IPS DF 19.7 (cell line): ENCODE data around the gene DDI1.
A peak's percentile ranks its signal among the peaks of the same experiment; 100 is the strongest.
"Not testable (repeated sequence)": the region's sequence is repeated elsewhere in the genome, so short reads cannot be mapped to it uniquely, and the experiment has no call there.

Experiments used
- DNase-seq: peaks from one replicate; pipeline ENCODE4 v3.0.0-alpha.2; 2013; ENCODE audit warnings: low read depth, low spot score

DDI1 gene

DNA sequence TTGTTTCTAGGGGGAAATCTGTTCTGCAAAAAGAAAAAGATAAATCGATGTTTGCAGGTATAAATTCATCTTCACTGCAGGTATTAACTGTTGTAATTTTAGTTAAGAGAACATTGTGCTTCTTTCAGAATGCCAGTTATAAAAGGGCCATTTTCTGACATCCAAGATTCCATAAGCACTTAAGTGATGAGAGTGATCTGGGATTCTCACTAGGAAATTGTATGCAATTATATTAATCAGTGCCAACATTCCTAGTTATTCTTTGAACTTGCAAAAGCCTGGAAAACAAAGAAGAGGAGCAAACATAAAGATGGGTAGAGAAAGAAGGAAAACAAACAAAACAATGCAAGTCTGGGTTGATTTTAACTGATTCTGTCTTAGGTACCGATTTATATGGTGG is 5.4 kb downstream of the DDI1 start:
- DNase-seq = no peak

DNA sequence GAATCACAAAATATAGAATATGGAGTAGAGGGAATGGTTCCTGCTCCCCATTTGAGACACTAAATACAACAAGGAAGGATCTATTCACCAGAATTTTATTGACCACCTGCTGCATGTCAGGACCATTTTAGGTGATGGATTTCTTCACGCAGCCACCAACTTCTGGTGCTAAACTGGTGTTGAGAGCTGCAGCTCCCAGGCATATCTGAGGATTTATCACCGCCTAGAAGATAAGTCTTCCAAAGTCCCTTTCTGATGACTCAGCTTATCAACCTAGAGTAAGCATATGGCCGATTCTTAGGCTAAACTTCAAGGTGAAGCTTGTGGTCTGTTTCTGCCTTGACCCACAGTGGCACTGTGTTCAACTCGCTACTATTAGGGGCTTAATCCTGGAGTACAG is 6.7 kb downstream of the DDI1 start:
- no peak for DNase-seq

DNA sequence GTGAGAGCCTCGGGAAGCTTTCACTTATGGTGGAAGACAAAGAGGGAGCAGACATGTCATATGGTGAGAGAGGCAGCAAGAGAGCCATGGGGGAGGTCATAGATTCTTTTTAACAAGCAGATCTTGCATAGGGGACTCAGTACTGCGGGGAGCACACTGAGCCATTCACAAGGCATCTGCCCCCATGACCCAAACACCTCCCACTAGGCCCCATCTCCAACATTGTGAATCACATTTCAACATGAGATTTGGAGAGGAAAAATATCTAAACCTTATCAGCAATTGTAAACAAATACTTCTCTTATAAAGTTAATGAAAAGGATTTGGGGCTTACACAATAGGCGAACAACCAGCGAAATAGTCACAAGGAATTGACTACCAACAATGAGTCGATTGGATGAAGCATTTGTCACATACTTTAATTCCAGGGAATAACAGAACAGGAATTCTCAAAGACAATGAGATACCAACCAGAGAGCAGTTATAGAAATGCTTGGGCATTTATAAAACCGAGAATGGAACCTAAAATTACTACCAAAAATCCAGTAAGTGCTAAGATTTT is 7.3 kb downstream of the DDI1 start:
- no peak for DNase-seq

DNA sequence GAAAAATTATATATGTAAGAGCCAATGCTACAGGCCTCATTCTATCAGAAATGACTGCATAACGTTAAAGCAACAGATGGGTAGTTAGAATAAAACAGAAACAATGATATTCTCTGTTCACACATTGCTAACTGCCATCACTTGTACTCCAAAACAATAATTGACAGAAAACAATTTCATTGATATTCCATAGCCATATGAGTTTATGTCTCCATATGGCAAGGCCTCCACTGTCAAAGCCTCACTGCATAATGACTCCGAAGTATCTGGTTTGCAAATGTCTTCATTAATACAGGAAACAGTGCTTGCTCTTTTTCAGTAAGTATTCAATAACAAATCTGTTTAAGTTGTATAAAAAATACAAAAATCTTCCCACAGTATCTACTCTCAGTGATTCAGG is 9.9 kb downstream of the DDI1 start:
- no peak for DNase-seq

DNA sequence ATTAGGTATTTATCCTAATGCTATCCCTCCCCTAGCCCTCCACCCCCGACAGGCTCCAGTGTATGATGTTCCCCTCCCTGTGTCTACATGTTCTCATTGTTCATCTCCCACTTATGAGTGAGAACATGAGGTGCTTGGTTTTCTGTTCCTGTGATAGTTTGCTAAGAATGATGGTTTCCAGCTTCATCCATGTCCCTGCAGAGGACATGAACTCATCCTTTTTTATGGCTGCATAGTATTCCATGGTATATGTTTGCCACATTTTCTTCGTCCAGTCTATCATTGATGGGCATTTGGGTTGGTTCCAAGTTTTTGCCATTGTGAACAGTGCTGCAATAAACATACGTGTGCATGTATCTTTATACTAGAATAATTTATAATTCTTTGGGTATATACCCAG is 10.4 kb downstream of the DDI1 start:
- not testable (repeated sequence) for DNase-seq

DNA sequence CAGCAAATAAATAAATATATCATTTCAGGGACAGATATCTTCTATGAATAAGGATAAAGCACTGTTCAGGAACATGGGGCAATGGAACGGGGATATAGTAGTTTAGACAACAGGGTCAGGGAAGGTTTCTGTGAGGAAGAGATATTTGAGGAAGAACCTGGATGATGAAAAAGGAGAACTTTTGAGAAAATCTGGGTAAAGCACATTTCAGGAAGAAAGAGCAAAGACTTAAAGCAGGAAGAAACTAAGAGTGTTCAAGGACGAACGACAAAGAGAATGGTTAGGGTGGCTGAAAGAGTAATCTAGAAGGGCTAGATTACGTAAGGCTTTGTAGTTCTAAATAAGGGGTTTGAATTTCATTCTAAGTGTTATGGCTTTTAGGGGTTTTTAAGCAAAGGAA is 12.7 kb downstream of the DDI1 start:
- no peak for DNase-seq

DNA sequence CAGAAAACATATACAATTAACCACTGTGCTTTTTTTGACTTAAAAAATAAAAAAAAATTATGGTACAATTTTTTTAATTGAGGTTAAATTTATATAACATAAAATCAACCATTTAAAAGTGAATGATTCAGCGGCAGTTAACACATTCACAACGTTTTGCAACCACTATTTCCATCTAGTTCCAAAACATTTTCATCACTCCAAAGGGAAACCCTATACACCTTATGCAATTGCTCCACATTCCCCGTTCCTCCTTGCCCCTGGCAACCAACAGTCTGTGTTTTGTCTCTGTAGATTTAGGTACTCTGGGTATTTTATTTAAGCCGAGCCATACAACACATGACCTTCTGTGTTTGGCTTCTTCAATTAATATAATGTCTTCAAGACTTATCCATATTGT is 15.3 kb downstream of the DDI1 start:
- no peak for DNase-seq

DNA sequence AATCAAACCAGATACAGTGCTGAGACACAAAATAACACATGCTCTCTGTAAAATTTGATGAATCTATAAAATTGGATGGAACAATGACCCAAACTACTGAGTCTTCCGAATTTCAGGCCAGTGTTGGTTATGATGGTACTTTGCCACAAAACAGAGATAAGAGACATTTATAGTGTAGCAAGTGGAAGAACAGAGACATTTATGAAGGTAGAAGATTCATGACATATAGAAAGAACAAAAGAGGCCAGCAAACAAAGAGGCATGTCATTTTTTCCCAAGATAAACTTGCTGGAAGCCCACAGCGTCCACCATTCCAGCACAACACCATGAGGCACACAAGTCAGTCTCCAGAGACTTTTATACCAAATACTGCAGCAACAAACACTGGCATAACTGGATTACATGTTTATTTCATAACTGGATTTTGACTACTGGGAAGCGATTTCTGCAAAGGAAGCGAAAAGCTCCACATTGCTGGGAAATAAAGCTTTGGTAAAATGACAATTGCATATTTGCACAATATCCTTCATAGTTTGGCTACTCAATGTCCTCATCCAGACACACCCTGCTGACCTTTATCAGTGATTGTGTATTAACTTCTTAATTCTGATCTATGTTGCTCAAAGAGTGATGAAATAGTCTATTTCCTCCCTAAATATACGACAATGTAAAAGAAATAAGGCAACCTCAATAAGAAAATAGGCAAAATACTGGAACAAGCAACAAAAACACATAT is 17.5 kb downstream of the DDI1 start:
- DNase-seq = no peak

DNA sequence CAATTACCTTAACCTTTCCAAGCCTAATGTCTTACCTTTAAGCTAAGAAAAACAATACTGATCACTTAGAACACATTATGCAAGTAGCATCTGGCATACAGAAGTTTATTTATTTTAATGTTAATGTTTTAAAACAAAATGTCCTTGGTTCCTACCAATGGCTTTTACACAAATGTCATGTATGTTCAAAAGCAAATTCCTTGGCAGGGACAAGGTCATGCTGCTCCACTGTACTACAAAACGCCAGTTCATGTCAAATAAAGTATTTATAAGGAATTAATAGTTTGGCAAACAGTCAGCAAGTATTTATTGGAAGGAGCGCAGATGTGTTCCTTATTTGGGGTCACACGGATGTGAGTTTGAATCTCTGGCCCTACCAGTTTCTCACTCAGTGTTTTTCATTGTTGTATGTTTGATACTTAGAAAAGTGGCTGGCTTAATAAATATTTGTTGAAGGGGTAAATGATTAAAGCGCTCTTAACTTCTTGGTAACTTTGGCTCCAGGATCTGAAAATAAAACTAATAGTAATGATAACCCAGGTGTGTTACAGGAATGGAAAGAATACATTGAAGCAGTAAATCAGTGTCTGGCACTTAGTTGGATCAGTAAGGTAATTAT is 18.6 kb downstream of the DDI1 start:
- DNase-seq = no peak

DNA sequence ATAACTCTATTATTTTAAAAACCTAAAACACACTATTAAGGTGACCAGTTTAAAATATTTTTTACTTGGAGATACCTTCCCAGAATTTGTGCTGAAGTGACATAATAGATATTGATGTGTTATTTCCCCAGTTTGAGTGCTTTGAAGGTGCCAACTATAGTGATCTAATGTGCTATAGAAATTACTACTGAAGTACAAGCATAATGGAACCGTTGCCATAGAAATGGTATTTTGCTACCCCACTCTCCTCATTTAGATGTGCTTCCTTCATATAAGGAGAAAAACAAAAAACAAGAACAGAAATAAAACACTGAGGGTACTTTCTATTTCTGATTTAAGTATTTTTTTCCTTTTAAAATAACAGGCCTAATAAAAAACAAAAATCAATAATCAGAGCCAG is 19.2 kb downstream of the DDI1 start:
- no peak for DNase-seq

DNA sequence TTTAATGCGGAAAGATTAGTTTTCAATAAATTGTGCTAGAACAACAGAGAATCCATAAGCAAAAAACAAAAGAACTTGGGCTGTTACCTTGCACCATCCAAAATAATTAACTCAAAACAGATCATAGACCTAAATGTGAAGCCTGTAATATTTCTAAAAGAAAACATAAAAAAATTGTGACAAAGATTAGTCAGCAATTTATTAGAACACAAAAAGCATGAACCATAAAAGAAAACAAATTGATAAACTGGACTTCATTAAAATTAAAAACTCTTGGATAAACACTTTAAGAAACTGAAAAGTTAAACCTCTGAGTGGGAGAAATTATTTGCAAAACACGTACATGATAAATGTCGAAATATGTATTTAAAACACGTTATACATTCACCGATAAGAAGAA is 21.5 kb downstream of the DDI1 start:
- DNase-seq = no peak

DNA sequence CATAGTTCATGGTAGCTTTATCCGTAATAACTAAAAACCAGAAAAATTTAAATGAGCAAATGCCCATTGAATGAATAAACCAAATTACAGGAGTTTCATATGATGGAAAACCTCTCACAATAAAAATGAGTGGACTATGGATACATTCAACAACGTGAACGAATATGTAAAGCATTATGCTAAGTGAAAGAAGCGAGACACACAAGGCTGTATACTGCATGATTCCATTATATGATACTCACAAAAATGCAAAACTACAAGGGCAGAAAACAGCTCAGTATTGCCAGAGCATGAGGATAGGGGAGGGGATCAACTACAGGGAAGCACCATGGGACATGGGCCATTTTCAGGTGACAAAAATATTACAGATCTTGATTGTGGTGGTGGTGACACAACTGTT is 22.2 kb downstream of the DDI1 start:
- DNase-seq = no peak

DNA sequence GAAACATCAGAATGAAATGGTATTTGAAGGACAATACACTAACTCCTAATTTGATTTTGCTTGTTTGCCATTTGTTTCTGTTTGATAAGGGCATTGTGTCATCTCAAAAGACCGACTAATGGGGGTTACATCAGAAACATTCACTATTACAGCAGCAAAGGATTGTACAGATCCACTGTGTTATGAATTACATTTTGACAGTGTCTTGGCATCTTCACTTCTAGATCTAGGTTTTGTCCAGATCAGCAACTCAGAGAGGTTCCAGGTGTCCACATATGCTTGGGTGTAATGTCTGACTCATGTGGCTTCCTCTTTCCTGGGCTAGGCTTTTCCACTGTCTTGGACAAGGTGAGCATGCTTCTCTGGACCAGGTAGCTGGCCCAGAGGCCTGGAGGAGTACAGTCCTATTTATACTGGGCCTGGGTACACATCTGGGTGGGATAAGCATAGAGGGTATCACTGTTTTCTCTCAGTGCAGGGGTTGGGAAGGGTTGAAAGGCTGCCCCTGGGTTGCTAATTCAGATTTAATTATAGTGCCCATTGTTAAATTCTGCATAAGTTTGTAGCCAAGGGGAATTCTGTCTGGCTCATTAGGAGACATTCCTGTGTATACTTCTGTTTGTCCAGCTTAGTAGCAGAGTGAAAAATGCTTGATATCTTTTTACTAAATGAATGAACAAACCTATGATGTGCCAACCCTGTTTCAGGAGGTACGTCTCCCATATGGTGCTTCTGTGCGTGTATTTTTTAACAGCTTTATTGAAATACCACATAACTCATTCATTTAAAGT is 23.8 kb downstream of the DDI1 start:
- no peak for DNase-seq

DNA sequence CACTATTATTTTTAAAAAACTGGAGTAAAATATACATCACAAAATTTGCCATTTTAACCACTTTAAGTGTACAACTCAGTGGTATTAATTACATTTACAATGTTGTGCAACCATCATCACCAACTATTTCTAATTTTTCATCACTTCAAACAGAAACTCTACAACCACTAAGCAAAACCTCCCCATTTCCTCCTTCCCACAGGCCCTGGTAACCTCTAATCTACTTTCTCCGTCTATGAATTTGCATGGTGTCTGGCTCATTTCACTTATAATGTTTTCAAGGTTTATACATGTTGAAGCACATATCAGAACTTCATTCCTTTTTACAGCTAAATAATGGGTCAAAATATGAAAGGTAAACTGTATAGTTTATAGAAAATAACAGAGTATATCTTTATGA is 24.4 kb downstream of the DDI1 start:
- DNase-seq = no peak

DNA sequence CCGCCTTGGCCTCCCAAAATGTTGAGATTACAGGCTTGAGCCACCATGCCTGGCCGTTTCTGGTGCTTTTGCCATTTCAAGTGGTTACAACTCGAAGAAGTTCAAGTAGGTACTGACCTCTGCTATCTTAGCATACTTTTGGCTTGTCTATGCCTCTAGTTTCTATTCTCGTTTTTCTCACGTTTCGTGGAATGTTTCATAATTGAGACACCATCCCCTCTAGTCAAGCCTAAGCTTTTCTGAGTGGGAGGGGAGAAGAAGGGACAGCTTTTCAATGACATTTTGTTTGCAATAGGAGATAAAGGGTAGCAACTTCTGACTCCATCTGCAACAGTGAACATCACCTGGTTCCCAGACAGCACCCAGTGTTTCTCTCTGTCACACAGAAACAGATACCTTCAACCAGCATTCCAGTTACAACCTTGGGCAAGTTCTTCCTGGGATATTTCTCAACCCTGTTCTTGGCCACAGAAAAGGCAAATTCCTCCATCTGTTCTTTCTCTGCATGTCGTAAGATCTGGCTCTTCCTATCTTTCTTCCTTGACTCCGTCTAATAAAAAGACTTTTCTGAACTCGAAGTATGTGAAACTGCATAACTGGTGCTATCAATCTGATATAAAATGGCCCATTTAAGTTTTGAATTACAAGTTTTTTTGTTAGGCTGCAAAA is 25.5 kb downstream of the DDI1 start:
- no peak for DNase-seq

DNA sequence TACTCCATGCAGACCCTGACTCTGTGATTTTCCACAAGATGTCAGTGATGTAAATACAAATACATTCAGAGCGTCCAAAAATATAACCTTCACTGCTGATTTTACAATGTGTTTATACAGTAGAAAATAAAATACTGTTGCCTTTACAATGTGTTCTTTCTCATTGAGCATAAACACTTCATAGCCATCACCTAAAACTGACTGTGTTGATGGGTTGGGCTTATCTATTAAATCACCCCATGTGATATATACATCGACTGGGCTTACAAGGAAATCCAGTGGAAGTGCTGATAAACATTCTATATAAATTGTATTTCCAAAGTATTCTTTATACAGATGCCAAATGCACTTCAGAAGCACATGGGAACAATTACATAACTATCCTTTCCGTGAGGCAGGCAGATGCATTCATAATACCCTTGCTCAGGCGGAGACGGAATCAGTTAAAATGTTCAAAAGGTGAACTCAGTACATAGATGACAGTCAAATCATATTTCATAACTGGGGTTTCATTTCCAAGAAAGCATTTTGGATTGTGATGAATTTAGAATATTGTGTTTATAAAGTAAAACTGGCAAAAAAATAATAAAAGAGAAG is 27.7 kb downstream of the DDI1 start:
- DNase-seq = no peak

DNA sequence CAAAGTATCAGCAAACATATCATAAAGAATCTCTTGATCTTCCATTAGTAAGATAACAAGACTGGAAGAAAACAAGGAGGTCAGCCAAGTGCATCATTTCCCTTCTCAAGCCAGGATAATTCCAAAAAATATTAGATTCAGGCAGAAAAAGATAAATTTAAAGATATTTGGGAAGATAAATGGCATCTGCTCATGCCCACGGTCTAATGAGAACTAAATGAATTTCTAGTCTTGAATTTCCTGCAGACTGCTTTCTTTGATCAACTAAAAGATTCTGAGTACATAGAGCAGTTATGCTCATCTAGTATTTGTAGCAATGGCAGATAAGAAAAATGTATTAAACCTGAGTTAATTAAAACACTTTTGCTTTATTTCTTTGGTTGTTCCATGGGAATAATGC is 31.1 kb downstream of the DDI1 start:
- DNase-seq = no peak

DNA sequence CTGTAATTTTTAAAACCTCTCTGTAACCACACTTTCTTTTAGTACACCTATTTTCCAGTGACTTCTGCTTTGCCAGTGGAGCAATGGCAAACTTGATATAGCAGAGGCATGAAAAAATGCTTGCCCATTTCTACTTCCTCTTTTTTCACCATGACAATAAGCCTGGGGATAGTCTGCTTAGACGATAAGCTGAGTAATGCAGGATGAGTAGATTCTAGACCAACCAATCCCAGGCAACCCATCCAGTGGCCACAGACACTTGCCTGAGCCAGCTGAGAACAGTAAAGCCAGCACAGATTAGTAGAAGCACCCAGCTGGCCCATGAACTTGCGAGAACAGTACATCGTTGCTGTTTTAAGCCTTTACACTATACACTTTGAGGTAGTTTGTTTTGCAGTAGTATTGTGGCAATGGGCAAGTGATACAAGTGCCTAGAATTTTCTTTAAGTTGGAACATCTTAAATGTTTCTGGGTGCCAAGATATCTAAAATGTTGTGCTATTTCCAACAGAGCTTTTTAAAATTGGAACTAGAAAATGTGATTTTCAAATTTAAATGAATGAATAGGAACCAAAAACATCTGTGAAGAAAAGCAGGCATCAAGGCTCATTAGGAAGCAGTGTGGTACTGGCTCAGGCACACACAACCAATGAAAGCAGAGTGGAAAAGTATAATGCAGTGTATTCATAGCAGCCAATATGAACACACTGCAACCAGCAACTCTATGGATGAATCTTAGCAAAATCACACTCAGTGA is 37.7 kb downstream of the DDI1 start:
- DNase-seq = peak; percentile 7

DNA sequence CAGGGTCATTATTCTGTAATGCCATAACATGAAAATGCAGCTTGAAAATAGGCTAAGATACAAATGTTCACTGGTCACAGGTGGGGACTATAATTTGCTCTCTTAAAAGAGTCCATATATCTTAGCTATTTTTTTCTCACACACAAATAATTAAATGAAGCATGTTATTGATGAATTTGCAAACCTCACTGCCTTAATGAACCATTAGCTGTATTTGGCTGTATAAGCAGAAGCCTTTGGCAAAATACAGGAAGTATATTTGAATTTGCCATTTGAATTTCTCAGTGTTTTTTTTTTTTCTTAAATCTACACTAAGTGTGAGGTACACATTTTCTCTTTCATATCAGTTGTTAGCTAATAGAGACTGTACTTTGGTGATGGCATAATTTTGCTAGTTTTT is 38.7 kb downstream of the DDI1 start:
- no peak for DNase-seq

DNA sequence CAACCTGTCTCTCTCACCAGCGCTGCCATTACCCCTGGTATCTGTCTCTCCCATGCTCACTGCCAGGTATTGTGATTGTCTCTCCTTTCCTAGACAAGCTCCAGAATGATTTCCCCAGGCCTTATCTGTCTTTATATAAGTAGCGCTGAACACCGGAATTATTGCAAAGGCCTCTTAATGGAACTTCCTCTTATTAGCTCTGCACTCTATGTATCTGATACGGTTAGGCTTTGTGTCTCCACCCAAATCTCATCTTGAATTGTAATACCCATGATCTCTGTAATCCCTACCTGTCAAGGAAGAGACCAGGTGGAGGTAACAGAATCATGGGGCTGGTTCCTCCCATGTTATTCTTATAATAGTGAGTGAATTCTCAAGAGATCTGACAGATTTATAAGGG is 39.3 kb downstream of the DDI1 start:
- DNase-seq = no peak

DNA sequence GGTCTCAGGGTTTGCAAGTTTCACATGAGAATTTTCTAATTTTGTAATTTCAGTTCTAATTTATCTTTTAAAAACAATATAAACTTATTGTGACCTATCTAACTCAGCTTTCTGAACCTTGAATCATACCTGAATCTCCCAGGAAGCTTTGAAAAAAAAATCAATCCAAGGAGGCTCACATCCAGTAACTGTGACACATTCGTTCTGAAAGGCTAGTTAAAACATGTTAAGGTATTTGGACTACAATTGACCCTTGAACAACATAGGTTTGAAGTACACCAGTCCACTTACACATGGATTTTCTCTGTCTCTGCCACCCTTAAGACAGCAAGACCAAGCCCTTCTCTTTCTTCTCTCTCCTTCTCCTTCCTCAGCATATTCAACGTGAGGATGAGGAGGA is 40.0 kb downstream of the DDI1 start:
- DNase-seq = no peak
